Cardiac fibroblast (primary cell): ENCODE measurements around the gene PIGL.
A peak's percentile ranks its signal among the peaks of the same experiment; 100 is the strongest.

Experiments used
- DNase-seq, 2 donors: peaks; one replicate each; pipeline versions ENCODE4 v3.0.0 to v3.0.0-alpha.2; 2010; ENCODE audit warnings: low read depth in 2 of 2
- H3K4me3 ChIP-seq, 2 donors: replicated peaks in 1 of 2; 1 replicate in 1 of 2; 2 replicates in 1 of 2; pipeline ENCODE4 v1.5.1; 2011; ENCODE audit warnings: low read depth in 2 of 2, low read length in 2 of 2, mild to moderate bottlenecking in 2 of 2, moderate library complexity in 1 of 2
- CTCF ChIP-seq: IDR thresholded peaks from one replicate; pipeline ENCODE4 v1.5.1; 2011; ENCODE audit warnings: low read depth, mild to moderate bottlenecking, low read length, inconsistent platforms

The PIGL gene

GRCh38 chr17:16217002-16217635, at the start of gene PIGL:
Gene PIGL, plus strand, starts transcription at chr17:16217210. Its CDS starts 17 bp downstream, at chr17:16217227.
- peak; percentile 97 to 98 for DNase-seq
- no peak for TF ChIP-seq CTCF
- H3K4me3 ChIP-seq: peak within 1 kb of the TSS; percentile 89 to 93

GRCh38 chr17:16171613-16172012, 45.4 kb upstream of the PIGL start:
- TF ChIP-seq CTCF: no peak
- DNase-seq: no peak
- no peak overlapping the region for H3K4me3 ChIP-seq

- DNase-seq: peak in 1 of 2 donors; percentile 65
- no peak overlapping the region for H3K4me3 ChIP-seq
- no peak for TF ChIP-seq CTCF
Observed at GRCh38 chr17:16178836-16179235, 38.2 kb upstream of the PIGL start.

- DNase-seq: no peak
- no peak overlapping the region for H3K4me3 ChIP-seq
- no peak for TF ChIP-seq CTCF
Observed at GRCh38 chr17:16181581-16181980, 35.4 kb upstream of the PIGL start.

- DNase-seq: no peak
- no peak for TF ChIP-seq CTCF
- H3K4me3 ChIP-seq: no peak overlapping the region
Observed at GRCh38 chr17:16187642-16188041, 29.4 kb upstream of the PIGL start.

- DNase-seq: no peak
- no peak for TF ChIP-seq CTCF
- no peak overlapping the region for H3K4me3 ChIP-seq
Observed at GRCh38 chr17:16189791-16190348, 27.1 kb upstream of the PIGL start.
